ENCODE measurements around the gene PDLIM3. TPM values are rescaled to one million over a fixed set of nuclear protein-coding genes. Genes with fewer than 3 reads are reported as not detected.
A peak's percentile ranks its signal among the peaks of the same experiment; 100 is the strongest.

PDLIM3 gene
- 0.87 TPM for polyA plus RNA-seq (2012; ENCODE audit: missing spikeins)

GRCh38 chr4:185534866-185535611 lies at the start of gene PDLIM3:
Gene PDLIM3 (minus strand): TSS chr4:185535507. CDS start chr4:185535434, 73 bp downstream.
- no peak for TF ChIP-seq POLR2AphosphoS5 (IDR thresholded peaks at IDR 0.05; ENCODE audit: low read depth, low read length)
- no peak for TF ChIP-seq POLR2A (IDR thresholded peaks at IDR 0.05; ENCODE audit: low read depth, low read length)
- TF ChIP-seq TAF1 (IDR thresholded peaks at IDR 0.05; ENCODE audit: borderline replicate concordance, low read depth, low read length): no peak
- FAIRE-seq (no peak), DNase-seq (ENCODE audit: insufficient read length) (peak; percentile 42)

- DNase-seq (ENCODE audit: insufficient read length) (no peak), FAIRE-seq (no peak)
- no peak for TF ChIP-seq TAF1 (IDR thresholded peaks at IDR 0.05; ENCODE audit: borderline replicate concordance, low read depth, low read length)
- no peak for TF ChIP-seq POLR2A (IDR thresholded peaks at IDR 0.05; ENCODE audit: low read depth, low read length)
- no peak for TF ChIP-seq POLR2AphosphoS5 (IDR thresholded peaks at IDR 0.05; ENCODE audit: low read depth, low read length)
Observed at GRCh38 chr4:185583813-185584212, 48.5 kb upstream of the PDLIM3 start.

- TF ChIP-seq POLR2A (IDR thresholded peaks at IDR 0.05; ENCODE audit: low read depth, low read length) (no peak), POLR2AphosphoS5 (IDR thresholded peaks at IDR 0.05; ENCODE audit: low read depth, low read length) (no peak), TAF1 (IDR thresholded peaks at IDR 0.05; ENCODE audit: borderline replicate concordance, low read depth, low read length) (no peak)
- FAIRE-seq (no peak), DNase-seq (ENCODE audit: insufficient read length) (no peak)
Observed at GRCh38 chr4:185582651-185583400, 47.5 kb upstream of the PDLIM3 start.

GRCh38 chr4:185580699-185581098 lies 45.4 kb upstream of the PDLIM3 start:
- no peak for FAIRE-seq
- DNase-seq (ENCODE audit: insufficient read length): no peak
- TF ChIP-seq POLR2A (IDR thresholded peaks at IDR 0.05; ENCODE audit: low read depth, low read length) (no peak), TAF1 (IDR thresholded peaks at IDR 0.05; ENCODE audit: borderline replicate concordance, low read depth, low read length) (no peak), POLR2AphosphoS5 (IDR thresholded peaks at IDR 0.05; ENCODE audit: low read depth, low read length) (no peak)

- no peak for DNase-seq (ENCODE audit: insufficient read length)
- FAIRE-seq: no peak
- no peak for TF ChIP-seq POLR2AphosphoS5 (IDR thresholded peaks at IDR 0.05; ENCODE audit: low read depth, low read length)
- TF ChIP-seq TAF1 (IDR thresholded peaks at IDR 0.05; ENCODE audit: borderline replicate concordance, low read depth, low read length): no peak
- no peak for TF ChIP-seq POLR2A (IDR thresholded peaks at IDR 0.05; ENCODE audit: low read depth, low read length)
Observed at GRCh38 chr4:185578284-185578683, 43.0 kb upstream of the PDLIM3 start.

- TF ChIP-seq POLR2AphosphoS5 (IDR thresholded peaks at IDR 0.05; ENCODE audit: low read depth, low read length): no peak
- DNase-seq (ENCODE audit: insufficient read length) (no peak), FAIRE-seq (no peak)
Observed at GRCh38 chr4:185576962-185577950, 41.9 kb upstream of the PDLIM3 start.

- FAIRE-seq: no peak
Observed at GRCh38 chr4:185576314-185576961, 41.1 kb upstream of the PDLIM3 start.

GRCh38 chr4:185573651-185574199 lies 38.4 kb upstream of the PDLIM3 start:
- DNase-seq (ENCODE audit: insufficient read length) (no peak), FAIRE-seq (no peak)
- TF ChIP-seq POLR2A (IDR thresholded peaks at IDR 0.05; ENCODE audit: low read depth, low read length) (no peak), TAF1 (IDR thresholded peaks at IDR 0.05; ENCODE audit: borderline replicate concordance, low read depth, low read length) (no peak), POLR2AphosphoS5 (IDR thresholded peaks at IDR 0.05; ENCODE audit: low read depth, low read length) (no peak)

More at GRCh38 chr4:185576314-185576961, 41.1 kb upstream of the PDLIM3 start:
- TF ChIP-seq POLR2A (IDR thresholded peaks at IDR 0.05; ENCODE audit: low read depth, low read length): no peak
- TF ChIP-seq POLR2AphosphoS5 (IDR thresholded peaks at IDR 0.05; ENCODE audit: low read depth, low read length): no peak
- TF ChIP-seq TAF1 (IDR thresholded peaks at IDR 0.05; ENCODE audit: borderline replicate concordance, low read depth, low read length): no peak
- DNase-seq (ENCODE audit: insufficient read length): no peak

GRCh38 chr4:185570727-185571126 lies 35.4 kb upstream of the PDLIM3 start:
- no peak for DNase-seq (ENCODE audit: insufficient read length)
- FAIRE-seq: no peak
- TF ChIP-seq TAF1 (IDR thresholded peaks at IDR 0.05; ENCODE audit: borderline replicate concordance, low read depth, low read length) (no peak), POLR2AphosphoS5 (IDR thresholded peaks at IDR 0.05; ENCODE audit: low read depth, low read length) (no peak), POLR2A (IDR thresholded peaks at IDR 0.05; ENCODE audit: low read depth, low read length) (no peak)

All from GM12892 (cell line).